Measurements from ENCODE around the gene PITPNC1. TPM values are rescaled to one million over a fixed set of nuclear protein-coding genes. Genes with fewer than 3 reads are reported as not detected.

The PITPNC1 gene
- total RNA-seq, 1 donor from 2014 or later = 12.4 TPM

DNA sequence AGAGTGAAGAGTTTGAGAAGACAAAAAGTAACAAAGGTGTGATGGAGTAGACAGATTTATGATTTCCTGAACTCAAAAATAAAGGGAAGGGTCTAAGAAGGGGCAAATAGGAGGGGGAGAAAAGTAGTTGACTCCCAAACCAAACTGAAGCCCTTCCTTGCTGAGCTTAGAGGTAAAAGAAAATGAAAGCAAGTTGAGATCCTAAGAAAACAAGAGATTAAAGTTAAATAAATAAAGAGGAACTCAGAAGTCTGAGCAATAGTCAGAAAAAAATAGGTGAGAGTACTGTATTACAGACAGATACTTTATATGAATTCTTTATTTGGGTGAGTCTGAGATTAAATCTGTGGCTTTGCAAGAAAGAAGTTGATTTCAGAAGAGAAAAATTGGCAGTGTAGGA, 7.4 kb upstream of the PITPNC1 start:
- H3K27me3 ChIP-seq (ENCODE audit: insufficient read depth, low read length) = no peaks in the 10 kb centered on the region
- H2AFZ ChIP-seq (ENCODE audit: low read depth, low read length) = no peak overlapping the region
- no peak overlapping the region for H3K27ac Mint-ChIP-seq (ENCODE audit: unreplicated experiment)
- DNase-seq (ENCODE audit: low read depth) (no peak), FAIRE-seq (no peak)
- no peak overlapping the region for H3K27ac ChIP-seq (ENCODE audit: low read depth, low read length)
- H4K20me1 ChIP-seq (ENCODE audit: insufficient read depth, low read length) = peaks cover 14% of the 10 kb centered on the region
- TF ChIP-seq EZH2 (IDR thresholded peaks at IDR 0.05; ENCODE audit: insufficient read depth, low read length) = no peak
- no peak for TF ChIP-seq CTCF (IDR thresholded peaks at IDR 0.05; ENCODE audit: insufficient read depth, low read depth, low read length)
- no peak overlapping the region for H3K4me3 Mint-ChIP-seq (ENCODE audit: unreplicated experiment)
- H3K36me3 ChIP-seq (ENCODE audit: insufficient read depth, low read length) = no peaks in the 10 kb centered on the region
- H3K9me3 Mint-ChIP-seq (ENCODE audit: unreplicated experiment) = no peaks in the 10 kb centered on the region
- H3K4me1 Mint-ChIP-seq (ENCODE audit: low read depth, unreplicated experiment) = peaks cover 4% of the 10 kb centered on the region
- H3K79me2 ChIP-seq (ENCODE audit: insufficient read depth, low read length) = peaks cover 18% of the 10 kb centered on the region
- no peaks in the 10 kb centered on the region for H3K9me3 ChIP-seq (ENCODE audit: insufficient read depth, low read depth, low read length)
- no peak overlapping the region for H3K9ac ChIP-seq (ENCODE audit: low read length)
- peaks cover 11% of the 10 kb centered on the region for H3K4me1 ChIP-seq (ENCODE audit: insufficient read depth, low read length)
- H3K36me3 Mint-ChIP-seq (ENCODE audit: low read depth, unreplicated experiment) = no peaks in the 10 kb centered on the region
- no peak overlapping the region for H3K4me3 ChIP-seq (ENCODE audit: insufficient read depth, low read depth, low read length)
- H3K4me2 ChIP-seq (ENCODE audit: low read length) = no peak overlapping the region
- no peaks in the 10 kb centered on the region for H3K27me3 Mint-ChIP-seq (ENCODE audit: low read depth, unreplicated experiment)

DNA sequence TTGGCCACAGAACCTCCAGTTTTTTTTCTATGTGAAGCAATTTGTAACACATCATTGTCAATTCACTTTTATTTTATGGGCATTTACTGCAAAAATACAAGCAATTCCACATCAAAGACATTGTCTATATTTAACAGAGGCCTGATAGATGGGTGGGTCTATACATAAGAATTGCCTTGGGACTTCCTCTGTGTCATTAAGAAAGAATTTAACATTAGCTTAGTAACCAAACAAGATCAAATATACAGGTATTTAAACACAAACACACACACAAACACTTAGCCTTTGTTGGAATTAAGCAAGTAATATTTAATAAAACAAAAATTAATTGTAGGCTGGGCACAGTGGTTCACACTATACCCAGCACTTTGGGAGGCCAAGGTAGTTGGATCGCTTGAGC, 4.3 kb upstream of the PITPNC1 start:
- Histone ChIP-seq H3K4me2 (ENCODE audit: low read length) (no peak overlapping the region), H3K27ac (ENCODE audit: low read depth, low read length) (no peak overlapping the region), H3K9me3 (ENCODE audit: insufficient read depth, low read depth, low read length) (no peaks in the 10 kb centered on the region), H3K27me3 (ENCODE audit: insufficient read depth, low read length) (no peaks in the 10 kb centered on the region), H4K20me1 (ENCODE audit: insufficient read depth, low read length) (no peaks in the 10 kb centered on the region), H3K79me2 (ENCODE audit: insufficient read depth, low read length) (no peaks in the 10 kb centered on the region), H2AFZ (ENCODE audit: low read depth, low read length) (no peak overlapping the region), H3K36me3 (ENCODE audit: insufficient read depth, low read length) (no peaks in the 10 kb centered on the region), H3K4me3 (ENCODE audit: insufficient read depth, low read depth, low read length) (no peak overlapping the region), H3K9ac (ENCODE audit: low read length) (no peak overlapping the region), H3K4me1 (ENCODE audit: insufficient read depth, low read length) (peaks cover 13% of the 10 kb centered on the region)
- Mint-ChIP-seq H3K9me3 (ENCODE audit: unreplicated experiment) (no peaks in the 10 kb centered on the region), H3K27ac (ENCODE audit: unreplicated experiment) (no peak overlapping the region), H3K36me3 (ENCODE audit: low read depth, unreplicated experiment) (no peaks in the 10 kb centered on the region), H3K4me1 (ENCODE audit: low read depth, unreplicated experiment) (peaks cover 3% of the 10 kb centered on the region), H3K4me3 (ENCODE audit: unreplicated experiment) (no peak overlapping the region), H3K27me3 (ENCODE audit: low read depth, unreplicated experiment) (no peaks in the 10 kb centered on the region)
- TF ChIP-seq EZH2 (IDR thresholded peaks at IDR 0.05; ENCODE audit: insufficient read depth, low read length) = no peak
- TF ChIP-seq CTCF (IDR thresholded peaks at IDR 0.05; ENCODE audit: insufficient read depth, low read depth, low read length) = no peak
- FAIRE-seq (no peak), DNase-seq (ENCODE audit: low read depth) (no peak)

DNA sequence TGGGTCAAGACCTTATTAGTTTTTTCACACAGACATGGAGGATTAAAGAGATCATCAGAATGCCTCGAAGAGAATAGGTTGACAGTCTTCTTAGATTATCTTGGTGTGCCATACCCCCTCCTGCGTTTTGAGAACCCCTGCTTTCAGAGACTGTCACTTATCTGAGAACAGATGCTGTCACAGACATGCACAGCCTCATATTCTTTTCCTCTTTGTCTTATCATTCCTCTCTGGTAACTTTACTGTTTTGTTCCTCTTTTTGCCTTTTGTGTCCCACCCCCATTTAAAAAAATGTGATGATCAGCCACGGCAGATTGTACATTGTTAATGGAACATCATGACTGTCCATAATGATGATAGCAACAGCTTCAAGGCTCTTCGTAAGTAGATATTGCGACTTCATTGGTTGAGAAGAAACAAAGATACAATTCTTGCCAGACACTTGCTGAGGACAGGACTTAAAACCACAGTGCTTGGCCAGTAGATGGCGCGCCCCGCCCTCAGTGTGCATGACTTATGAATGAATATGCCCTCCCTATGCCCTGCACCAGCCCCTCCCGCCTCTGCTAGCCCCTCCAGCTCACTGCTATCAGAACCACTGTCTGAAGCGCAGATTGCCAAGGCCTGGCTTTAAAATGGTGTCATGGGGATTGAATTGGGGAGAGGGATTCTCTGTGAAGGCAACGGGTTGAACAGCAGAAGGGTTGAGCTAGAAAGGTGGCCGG, 2.6 kb upstream of the PITPNC1 start:
- no peaks in the 10 kb centered on the region for H3K36me3 Mint-ChIP-seq (ENCODE audit: low read depth, unreplicated experiment)
- peak overlapping the region; percentile 77 for H3K4me2 ChIP-seq (ENCODE audit: low read length)

More for the DNA sequence above, 2.6 kb upstream of the PITPNC1 start:
- Mint-ChIP-seq H3K9me3 (ENCODE audit: unreplicated experiment) (no peaks in the 10 kb centered on the region), H3K27ac (ENCODE audit: unreplicated experiment) (no peak overlapping the region), H3K27me3 (ENCODE audit: low read depth, unreplicated experiment) (no peaks in the 10 kb centered on the region), H3K4me1 (ENCODE audit: low read depth, unreplicated experiment) (peaks cover 5% of the 10 kb centered on the region), H3K4me3 (ENCODE audit: unreplicated experiment) (peak overlapping the region; percentile 14)
- Histone ChIP-seq H3K9ac (ENCODE audit: low read length) (peak overlapping the region; percentile 27), H3K27ac (ENCODE audit: low read depth, low read length) (no peak overlapping the region), H3K79me2 (ENCODE audit: insufficient read depth, low read length) (no peaks in the 10 kb centered on the region), H3K4me3 (ENCODE audit: insufficient read depth, low read depth, low read length) (no peak overlapping the region), H3K36me3 (ENCODE audit: insufficient read depth, low read length) (no peaks in the 10 kb centered on the region), H4K20me1 (ENCODE audit: insufficient read depth, low read length) (no peaks in the 10 kb centered on the region), H3K9me3 (ENCODE audit: insufficient read depth, low read depth, low read length) (no peaks in the 10 kb centered on the region), H3K4me1 (ENCODE audit: insufficient read depth, low read length) (peaks cover 18% of the 10 kb centered on the region), H3K27me3 (ENCODE audit: insufficient read depth, low read length) (no peaks in the 10 kb centered on the region), H2AFZ (ENCODE audit: low read depth, low read length) (peak overlapping the region; percentile 61)
- peak; percentile 69 for FAIRE-seq
- DNase-seq (ENCODE audit: low read depth) = peak; percentile 74
- TF ChIP-seq EZH2 (IDR thresholded peaks at IDR 0.05; ENCODE audit: insufficient read depth, low read length) (no peak), CTCF (IDR thresholded peaks at IDR 0.05; ENCODE audit: insufficient read depth, low read depth, low read length) (peak; percentile 89)
